Mammary epithelial cell (primary cell): ENCODE measurements around the gene TOP3B.

ENCODE experiments used
- EZH2 ChIP-seq: IDR thresholded peaks from 2 replicates; pipeline ENCODE4 v1.6.1; 2012; ENCODE audit warnings: low read length, inconsistent platforms, borderline replicate concordance
- TF ChIP-seq, protein P1 (sequence below), 2 donors: IDR thresholded peaks in 1 of 2; conservative IDR thresholded peaks in 1 of 2; 2 replicates each; pipeline ENCODE4 v1.5.1; 2011 to 2012; ENCODE audit warnings: inconsistent platforms in 2 of 2, low read length in 2 of 2, mild to moderate bottlenecking in 2 of 2, control low read depth in 1 of 2, low read depth in 1 of 2; ENCODE audit not compliant: insufficient read depth in 1 of 2; ENCODE audit errors: extremely low read depth in 1 of 2

DNA sequence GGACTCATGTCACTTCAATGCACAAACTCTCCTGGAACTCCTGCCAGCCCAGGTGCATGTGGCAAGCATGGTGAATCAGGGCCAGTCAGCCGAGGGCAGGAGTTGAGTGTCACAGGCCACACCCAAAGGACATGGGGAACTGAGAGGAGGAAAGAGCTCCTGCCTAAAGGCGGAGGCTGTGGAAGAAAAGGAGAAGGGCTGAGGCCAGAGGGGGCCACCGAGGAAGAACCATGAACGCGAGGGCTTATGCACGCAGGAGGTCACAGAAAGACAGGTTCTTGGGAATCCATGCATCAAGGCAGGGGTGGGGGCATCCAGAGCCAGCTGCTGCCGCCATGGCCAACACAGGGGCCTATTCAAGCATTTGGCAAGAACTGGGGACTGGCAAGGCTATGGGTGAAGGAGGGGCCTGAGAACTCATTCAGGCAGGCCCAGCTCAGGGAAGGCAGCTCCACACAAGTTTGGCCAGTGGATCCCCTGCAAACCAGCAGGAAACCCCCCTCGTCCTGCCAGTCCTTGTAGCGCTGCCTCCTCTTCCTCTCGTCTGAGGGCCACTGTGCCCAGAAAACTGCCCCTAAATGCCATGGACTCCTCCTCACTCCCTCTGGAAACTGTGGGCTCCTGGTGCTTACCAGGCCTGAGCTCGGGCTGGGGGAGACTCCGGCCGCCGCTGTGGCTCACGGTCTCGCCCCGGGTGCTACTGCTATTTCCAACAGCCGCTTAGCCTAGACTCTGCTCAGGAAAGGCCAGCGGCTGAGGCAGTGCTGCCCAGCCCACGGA is 45.4 kb downstream of the TOP3B start:
- TF ChIP-seq EZH2, result no peak
- TF ChIP-seq, protein P1, sequence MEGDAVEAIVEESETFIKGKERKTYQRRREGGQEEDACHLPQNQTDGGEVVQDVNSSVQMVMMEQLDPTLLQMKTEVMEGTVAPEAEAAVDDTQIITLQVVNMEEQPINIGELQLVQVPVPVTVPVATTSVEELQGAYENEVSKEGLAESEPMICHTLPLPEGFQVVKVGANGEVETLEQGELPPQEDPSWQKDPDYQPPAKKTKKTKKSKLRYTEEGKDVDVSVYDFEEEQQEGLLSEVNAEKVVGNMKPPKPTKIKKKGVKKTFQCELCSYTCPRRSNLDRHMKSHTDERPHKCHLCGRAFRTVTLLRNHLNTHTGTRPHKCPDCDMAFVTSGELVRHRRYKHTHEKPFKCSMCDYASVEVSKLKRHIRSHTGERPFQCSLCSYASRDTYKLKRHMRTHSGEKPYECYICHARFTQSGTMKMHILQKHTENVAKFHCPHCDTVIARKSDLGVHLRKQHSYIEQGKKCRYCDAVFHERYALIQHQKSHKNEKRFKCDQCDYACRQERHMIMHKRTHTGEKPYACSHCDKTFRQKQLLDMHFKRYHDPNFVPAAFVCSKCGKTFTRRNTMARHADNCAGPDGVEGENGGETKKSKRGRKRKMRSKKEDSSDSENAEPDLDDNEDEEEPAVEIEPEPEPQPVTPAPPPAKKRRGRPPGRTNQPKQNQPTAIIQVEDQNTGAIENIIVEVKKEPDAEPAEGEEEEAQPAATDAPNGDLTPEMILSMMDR (conservative IDR thresholded peaks at IDR 0.05 in 1 of 2, IDR thresholded peaks at IDR 0.05 in 1 of 2; ENCODE audit: extremely low read depth in 1 of 2, insufficient read depth in 1 of 2, low read depth in 1 of 2, low read length in 2 of 2), result no peak
